Suprapubic skin (tissue), 4 donors: Measurements from ENCODE around the gene ZNF407. TPM values are rescaled to one million over a fixed set of nuclear protein-coding genes. Genes with fewer than 3 reads are reported as not detected.

Source experiments
- DNase-seq, 2 donors: peaks; one replicate each; pipeline ENCODE4 v3.0.0-alpha.2; 2019; ENCODE audit warnings: low spot score in 2 of 2
- H3K27ac ChIP-seq: fragments of 200-600 bp; sonication (generic); one replicate; pipeline ENCODE4 v1.5.1; 2019
- H3K27me3 ChIP-seq: fragments of 200-600 bp; sonication (generic); one replicate; pipeline ENCODE4 v1.5.1; 2019
- H3K36me3 ChIP-seq: fragments of 200-600 bp; sonication (generic); one replicate; pipeline ENCODE4 v1.5.1; 2019
- H3K4me1 ChIP-seq: fragments of 200-600 bp; sonication (generic); one replicate; pipeline ENCODE4 v1.5.1; 2019
- H3K4me3 ChIP-seq: fragments of 200-600 bp; sonication (generic); one replicate; pipeline ENCODE4 v1.5.1; 2019; ENCODE audit warnings: mild to moderate bottlenecking
- H3K9me3 ChIP-seq: fragments of 200-600 bp; sonication (generic); one replicate; pipeline ENCODE4 v1.5.1; 2019
- EP300 ChIP-seq: sonication (generic); formaldehyde crosslinking; IDR thresholded peaks from one replicate; pipeline ENCODE4 v1.6.1; 2017; ENCODE audit warnings: antibody characterized with exemption
- POLR2A ChIP-seq, 2 donors: fragments of 450-650 bp; IDR thresholded peaks; one replicate each; pipeline ENCODE4 v1.6.1; 2017; ENCODE audit warnings: antibody characterized with exemption in 2 of 2, mild to moderate bottlenecking in 2 of 2, moderate library complexity in 2 of 2
- POLR2AphosphoS5 ChIP-seq, 3 donors: sonication (generic); formaldehyde crosslinking; IDR thresholded peaks; one replicate each; pipeline ENCODE4 v1.6.1; 2017; ENCODE audit warnings: antibody characterized with exemption in 3 of 3
- WGBS: methylation state at CpG from one replicate; pipeline ENCODE4 v1.1.5; 2018; 5-methylcytosine and 5-hydroxymethylcytosine counted together
- total RNA-seq, 4 donors: library from RNA; depleted of rRNA; stranded (reverse); fragments of >200 nt; gene quantifications; one replicate each; pipeline ENCODE4 v1.1.0, GENCODE V29; 2016
- TF ChIP-seq, protein P1 (sequence below), 2 donors: fragments of 200-600 bp in 1 of 2; fragments of 450-650 bp in 1 of 2; sonication (generic) in 1 of 2; IDR thresholded peaks; one replicate each; pipeline ENCODE4 v1.5.1; 2016 to 2019; ENCODE audit warnings: antibody characterized with exemption in 2 of 2, mild to moderate bottlenecking in 1 of 2, moderate library complexity in 1 of 2

The ZNF407 gene
- total RNA-seq, 4 donors from 2014 or later: 10.7 to 22.1 (median 13.8) TPM

DNA sequence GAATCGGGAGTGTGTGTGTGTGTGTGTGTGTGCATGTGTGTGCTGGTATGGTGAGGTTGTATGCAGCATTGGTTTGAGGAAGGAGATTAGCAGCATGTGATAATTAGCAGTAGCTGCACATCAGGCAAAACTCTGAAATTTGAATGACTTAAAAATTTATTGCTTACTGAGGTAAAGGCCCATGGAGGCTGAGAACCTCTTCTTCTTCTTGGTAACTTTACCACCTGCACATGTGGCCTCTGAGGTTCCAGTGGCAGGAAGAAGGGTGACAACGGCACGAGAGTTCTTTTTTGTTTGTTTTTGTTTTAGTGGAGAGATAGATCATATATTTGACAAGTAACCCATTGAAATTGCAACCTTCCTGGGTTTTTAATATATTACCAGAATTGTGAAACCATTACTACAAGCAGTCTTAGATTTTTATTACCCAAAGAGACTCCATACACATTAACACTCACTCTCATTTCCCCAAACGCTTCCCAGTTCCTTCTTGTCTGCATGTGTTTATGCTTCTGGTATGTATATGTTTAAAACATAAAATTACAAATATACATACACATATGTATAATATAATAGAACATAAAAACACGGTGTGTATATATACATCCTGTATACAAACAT lies 319.2 kb downstream of the ZNF407 start:
- no peak for DNase-seq
- WGBS: 77% methylated on average over 5 of the region's 5 CpGs
- no peaks in the 10 kb centered on the region for H3K9me3 ChIP-seq
- no peak overlapping the region for H3K4me3 ChIP-seq
- no peaks in the 10 kb centered on the region for H3K27me3 ChIP-seq
- H3K4me1 ChIP-seq: no peaks in the 10 kb centered on the region
- H3K27ac ChIP-seq: no peak overlapping the region
- TF ChIP-seq, protein P1, sequence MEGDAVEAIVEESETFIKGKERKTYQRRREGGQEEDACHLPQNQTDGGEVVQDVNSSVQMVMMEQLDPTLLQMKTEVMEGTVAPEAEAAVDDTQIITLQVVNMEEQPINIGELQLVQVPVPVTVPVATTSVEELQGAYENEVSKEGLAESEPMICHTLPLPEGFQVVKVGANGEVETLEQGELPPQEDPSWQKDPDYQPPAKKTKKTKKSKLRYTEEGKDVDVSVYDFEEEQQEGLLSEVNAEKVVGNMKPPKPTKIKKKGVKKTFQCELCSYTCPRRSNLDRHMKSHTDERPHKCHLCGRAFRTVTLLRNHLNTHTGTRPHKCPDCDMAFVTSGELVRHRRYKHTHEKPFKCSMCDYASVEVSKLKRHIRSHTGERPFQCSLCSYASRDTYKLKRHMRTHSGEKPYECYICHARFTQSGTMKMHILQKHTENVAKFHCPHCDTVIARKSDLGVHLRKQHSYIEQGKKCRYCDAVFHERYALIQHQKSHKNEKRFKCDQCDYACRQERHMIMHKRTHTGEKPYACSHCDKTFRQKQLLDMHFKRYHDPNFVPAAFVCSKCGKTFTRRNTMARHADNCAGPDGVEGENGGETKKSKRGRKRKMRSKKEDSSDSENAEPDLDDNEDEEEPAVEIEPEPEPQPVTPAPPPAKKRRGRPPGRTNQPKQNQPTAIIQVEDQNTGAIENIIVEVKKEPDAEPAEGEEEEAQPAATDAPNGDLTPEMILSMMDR (IDR thresholded peaks at IDR 0.05): no peak
- H3K36me3 ChIP-seq: no peaks in the 10 kb centered on the region

DNA sequence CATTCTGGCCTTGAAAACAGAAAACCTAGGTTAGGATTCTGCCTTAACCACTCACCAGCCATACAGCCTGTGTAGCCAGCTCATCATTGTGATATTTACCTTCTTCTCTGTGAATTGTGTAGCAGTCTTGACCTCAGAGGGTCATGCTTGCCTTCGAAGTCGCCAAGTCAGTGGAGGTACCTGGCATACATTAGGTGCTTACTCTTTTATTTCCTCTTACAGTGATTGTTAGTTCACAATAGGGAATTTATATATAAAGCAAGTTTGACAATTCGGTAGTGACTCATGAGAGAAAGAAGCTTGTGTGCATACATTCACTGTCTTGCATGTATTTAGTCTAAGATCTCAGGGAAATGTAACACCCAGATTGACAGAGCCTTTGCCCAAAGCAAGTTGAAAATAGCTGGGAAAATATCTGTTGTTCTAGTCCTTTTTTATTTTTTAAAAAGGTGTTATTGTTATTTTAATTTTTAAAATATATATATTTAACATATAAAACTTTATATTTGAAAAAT lies 320.7 kb downstream of the ZNF407 start:
- H3K36me3 ChIP-seq: no peaks in the 10 kb centered on the region
- WGBS: 92% methylated on average over 3 of the region's 3 CpGs
- H3K9me3 ChIP-seq: no peaks in the 10 kb centered on the region
- no peak overlapping the region for H3K27ac ChIP-seq
- H3K4me1 ChIP-seq: no peaks in the 10 kb centered on the region
- no peak for TF ChIP-seq POLR2AphosphoS5 (IDR thresholded peaks at IDR 0.05)
- TF ChIP-seq, protein P1 (IDR thresholded peaks at IDR 0.05): no peak
- DNase-seq: no peak
- H3K27me3 ChIP-seq: no peaks in the 10 kb centered on the region
- no peak overlapping the region for H3K4me3 ChIP-seq

DNA sequence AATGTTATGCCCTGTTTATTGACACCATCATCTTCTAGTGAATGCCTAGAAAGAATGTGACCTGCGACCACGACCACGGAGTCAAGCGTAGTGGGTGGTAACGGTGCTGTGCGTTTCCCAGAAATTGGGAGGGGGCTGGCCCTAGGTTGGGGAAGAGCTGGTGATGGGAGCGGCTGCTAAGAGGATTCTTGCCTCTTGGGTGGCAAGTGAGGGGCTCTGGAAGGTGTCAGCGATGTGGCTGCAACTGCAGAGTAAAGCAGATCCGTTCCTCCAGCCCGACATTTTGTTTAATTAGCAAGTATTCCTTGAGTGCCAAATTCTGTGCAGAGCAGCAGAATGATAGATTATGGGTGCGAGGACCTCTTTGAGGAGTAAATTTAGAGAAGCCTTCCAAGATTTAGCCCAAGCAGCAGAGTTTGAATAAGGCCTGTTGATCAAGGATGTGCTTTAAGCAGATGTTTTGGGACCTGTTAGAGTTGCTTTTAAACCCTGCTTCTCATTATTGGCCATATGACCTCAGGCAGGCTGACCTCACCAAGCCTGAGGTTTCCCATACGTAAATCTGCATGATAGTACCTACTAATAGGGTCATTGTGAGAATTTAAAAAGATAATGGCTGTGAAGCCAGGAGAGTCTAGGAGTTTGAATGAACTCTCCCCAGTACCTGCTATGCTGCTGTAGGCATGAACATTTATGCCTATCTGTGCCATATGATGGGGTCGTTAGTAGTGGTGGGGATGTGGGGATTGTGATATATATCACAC lies 323.6 kb downstream of the ZNF407 start:
- TF ChIP-seq, protein P1 (IDR thresholded peaks at IDR 0.05): no peak
- TF ChIP-seq POLR2A (IDR thresholded peaks at IDR 0.05): no peak
- no peak for TF ChIP-seq POLR2AphosphoS5 (IDR thresholded peaks at IDR 0.05)
- no peak for TF ChIP-seq EP300
- Histone ChIP-seq H3K36me3 (no peaks in the 10 kb centered on the region), H3K4me1 (no peaks in the 10 kb centered on the region), H3K27ac (no peak overlapping the region), H3K27me3 (no peaks in the 10 kb centered on the region), H3K4me3 (no peak overlapping the region), H3K9me3 (no peaks in the 10 kb centered on the region)
- DNase-seq: no peak
- WGBS: 94% methylated on average over 13 of the region's 13 CpGs

DNA sequence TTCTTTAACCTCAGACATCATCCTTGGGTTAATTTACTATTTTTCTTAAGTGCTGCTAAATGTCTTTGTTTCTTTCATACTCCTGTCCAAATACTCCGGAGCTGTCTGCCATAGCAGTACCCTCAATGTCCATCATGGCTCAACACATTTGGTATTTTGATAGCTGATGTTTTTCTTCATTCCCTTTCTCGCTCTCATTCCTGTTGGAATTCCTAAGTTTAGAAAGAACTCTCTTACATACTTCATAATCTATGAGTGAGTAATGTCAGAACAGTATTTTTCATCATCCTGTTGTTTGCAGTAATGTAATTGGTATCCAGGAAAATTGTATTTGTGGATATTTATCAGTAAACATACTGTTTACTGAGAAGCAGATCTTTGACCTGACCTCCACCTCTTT lies 328.4 kb downstream of the ZNF407 start:
- Histone ChIP-seq H3K4me1 (no peaks in the 10 kb centered on the region), H3K27me3 (no peaks in the 10 kb centered on the region), H3K4me3 (no peak overlapping the region), H3K27ac (no peak overlapping the region), H3K36me3 (no peaks in the 10 kb centered on the region), H3K9me3 (no peaks in the 10 kb centered on the region)
- no peak for DNase-seq
- 98% methylated on average over 2 of the region's 2 CpGs for WGBS
- TF ChIP-seq, protein P1 (IDR thresholded peaks at IDR 0.05): no peak
- TF ChIP-seq POLR2AphosphoS5 (IDR thresholded peaks at IDR 0.05) (no peak), POLR2A (IDR thresholded peaks at IDR 0.05) (no peak), EP300 (no peak)

DNA sequence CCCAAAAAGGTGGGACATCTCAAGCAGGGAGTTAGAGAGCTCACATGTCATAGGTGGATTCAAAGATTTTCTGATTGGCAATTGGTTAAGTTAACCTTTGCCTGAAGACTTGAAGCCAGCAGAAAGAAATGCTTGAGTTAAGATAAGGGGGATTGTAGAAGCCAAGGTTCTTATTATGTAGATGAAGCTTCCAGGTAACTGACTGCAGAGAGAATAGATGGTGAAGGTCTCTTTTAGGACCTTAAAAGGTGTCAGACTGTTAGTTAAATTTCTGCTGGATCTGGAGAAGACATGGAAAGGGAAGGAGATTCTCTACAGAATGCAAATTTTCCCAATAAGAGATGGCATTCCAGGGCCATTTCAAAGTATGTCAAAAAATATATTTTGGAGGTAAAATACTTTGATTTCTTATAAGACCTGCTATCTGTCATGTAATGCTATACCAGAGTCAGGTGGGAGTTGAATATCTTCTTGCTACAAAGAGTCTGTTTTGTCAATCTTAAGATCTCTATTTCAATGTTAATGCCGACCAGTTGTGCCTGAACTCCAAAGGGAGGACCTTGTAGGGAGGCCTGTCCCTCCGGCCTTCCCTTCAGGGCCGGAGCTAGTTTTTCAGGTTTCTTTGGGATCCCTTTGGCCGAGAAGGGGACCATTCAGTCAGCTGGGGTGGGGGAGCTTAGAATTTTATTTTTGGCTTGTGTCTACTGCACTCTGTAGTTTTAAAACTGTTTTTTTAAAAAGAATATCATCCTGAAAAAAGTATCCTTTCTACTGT lies 330.7 kb downstream of the ZNF407 start:
- no peaks in the 10 kb centered on the region for H3K9me3 ChIP-seq
- WGBS: 96% methylated on average over 4 of the region's 4 CpGs
- no peak for DNase-seq
- no peaks in the 10 kb centered on the region for H3K27me3 ChIP-seq
- no peaks in the 10 kb centered on the region for H3K36me3 ChIP-seq
- no peaks in the 10 kb centered on the region for H3K4me1 ChIP-seq
- no peak overlapping the region for H3K27ac ChIP-seq
- TF ChIP-seq, protein P1 (IDR thresholded peaks at IDR 0.05): no peak
- TF ChIP-seq EP300 (no peak), POLR2A (IDR thresholded peaks at IDR 0.05) (no peak), POLR2AphosphoS5 (IDR thresholded peaks at IDR 0.05) (no peak)
- no peak overlapping the region for H3K4me3 ChIP-seq
